ENCODE results near the gene PTPRT.

PTPRT gene

DNA sequence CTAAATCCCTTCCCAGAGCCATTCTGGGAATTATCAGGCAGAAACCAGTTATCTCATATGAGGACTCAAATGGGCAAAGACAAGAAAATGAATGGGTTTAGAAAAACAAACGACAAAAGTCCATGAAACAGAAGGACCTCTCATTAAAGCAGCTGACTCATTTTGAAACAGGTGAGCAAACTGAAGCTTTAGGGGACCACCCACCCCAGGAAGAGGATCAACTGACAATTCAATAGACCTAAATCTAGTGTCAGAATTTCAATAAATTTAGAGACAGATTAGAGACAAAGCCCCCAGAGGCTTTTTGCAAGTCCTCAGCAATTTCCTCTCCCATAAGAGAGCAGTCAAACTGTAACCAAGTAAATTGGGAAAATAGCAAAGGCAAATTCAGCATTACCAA, 333.8 kb downstream of the PTPRT start:
- DNase-seq (ENCODE audit: low spot score): no peak

DNA sequence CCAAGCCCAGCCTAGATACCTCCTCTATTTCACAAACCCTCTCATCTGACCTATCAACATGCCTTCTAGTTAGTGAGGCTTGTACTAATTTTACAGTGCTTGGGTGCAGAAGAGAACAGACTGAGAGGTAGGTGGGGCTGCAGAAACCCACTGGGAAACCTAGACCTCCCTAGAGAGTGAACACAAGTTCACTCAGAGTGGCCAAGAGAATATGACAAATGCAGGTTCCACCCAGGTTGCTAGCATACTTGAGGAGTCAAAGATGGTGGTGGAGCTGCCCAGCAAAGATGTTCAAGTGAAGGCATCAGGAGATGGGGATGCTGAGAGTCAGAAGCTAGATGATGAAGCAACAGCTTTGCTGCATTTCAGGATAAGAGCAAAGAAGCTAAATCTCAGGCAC, 337.0 kb downstream of the PTPRT start:
- in situ Hi-C loops (cut with MboI; ENCODE audit: low pct_unique_long_range_greater_than_20kb, low sequenced_read_pairs, unreplicated experiment): no loop called here
- DNase-seq (ENCODE audit: low spot score): no peak
- TF ChIP-seq, protein P1, sequence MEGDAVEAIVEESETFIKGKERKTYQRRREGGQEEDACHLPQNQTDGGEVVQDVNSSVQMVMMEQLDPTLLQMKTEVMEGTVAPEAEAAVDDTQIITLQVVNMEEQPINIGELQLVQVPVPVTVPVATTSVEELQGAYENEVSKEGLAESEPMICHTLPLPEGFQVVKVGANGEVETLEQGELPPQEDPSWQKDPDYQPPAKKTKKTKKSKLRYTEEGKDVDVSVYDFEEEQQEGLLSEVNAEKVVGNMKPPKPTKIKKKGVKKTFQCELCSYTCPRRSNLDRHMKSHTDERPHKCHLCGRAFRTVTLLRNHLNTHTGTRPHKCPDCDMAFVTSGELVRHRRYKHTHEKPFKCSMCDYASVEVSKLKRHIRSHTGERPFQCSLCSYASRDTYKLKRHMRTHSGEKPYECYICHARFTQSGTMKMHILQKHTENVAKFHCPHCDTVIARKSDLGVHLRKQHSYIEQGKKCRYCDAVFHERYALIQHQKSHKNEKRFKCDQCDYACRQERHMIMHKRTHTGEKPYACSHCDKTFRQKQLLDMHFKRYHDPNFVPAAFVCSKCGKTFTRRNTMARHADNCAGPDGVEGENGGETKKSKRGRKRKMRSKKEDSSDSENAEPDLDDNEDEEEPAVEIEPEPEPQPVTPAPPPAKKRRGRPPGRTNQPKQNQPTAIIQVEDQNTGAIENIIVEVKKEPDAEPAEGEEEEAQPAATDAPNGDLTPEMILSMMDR (IDR thresholded peaks at IDR 0.05; ENCODE audit: extremely low read depth, insufficient read depth, missing control alignments): no peak

More for the DNA sequence above, 333.8 kb downstream of the PTPRT start:
- TF ChIP-seq, protein P1 (IDR thresholded peaks at IDR 0.05; ENCODE audit: extremely low read depth, insufficient read depth, missing control alignments): no peak
- in situ Hi-C loops (cut with MboI; ENCODE audit: low pct_unique_long_range_greater_than_20kb, low sequenced_read_pairs, unreplicated experiment): no loop called here

DNA sequence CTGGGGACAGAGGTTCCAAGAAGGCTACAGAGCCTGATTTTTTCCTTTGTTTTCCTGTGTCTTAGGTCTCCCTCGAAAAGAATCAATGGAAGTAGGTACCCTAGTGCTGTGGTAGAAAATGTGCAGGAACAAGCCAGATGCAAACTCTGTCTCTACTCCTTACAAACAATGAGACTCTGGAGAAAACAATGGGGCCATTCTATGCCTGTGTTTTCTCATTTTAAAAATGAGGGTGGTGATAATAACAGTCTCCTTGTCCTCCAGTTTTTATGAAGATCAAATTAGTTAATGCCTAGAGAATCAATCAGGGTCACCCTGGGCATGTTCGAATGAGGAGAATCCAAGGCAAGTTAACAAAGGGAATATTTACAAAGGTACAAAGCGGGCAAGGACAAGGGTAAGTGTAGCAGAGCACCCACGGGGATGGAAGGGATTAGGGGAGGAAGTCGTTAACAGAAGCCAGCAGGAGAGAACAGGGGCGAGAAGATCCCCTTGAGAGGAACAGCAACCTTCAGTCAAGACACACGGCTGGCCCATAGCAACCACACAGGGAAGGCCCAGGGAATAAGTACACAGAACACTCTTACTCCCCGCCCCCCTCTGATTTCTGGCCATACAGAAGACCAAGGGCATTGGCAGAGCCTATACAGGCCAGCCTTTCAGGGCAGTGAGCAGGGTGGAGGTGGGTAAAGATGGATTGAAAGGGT, 342.8 kb downstream of the PTPRT start:
- in situ Hi-C loops (cut with MboI; ENCODE audit: low pct_unique_long_range_greater_than_20kb, low sequenced_read_pairs, unreplicated experiment): no loop called here
- DNase-seq (ENCODE audit: low spot score): no peak
- TF ChIP-seq, protein P1 (IDR thresholded peaks at IDR 0.05; ENCODE audit: extremely low read depth, insufficient read depth, missing control alignments): no peak

DNA sequence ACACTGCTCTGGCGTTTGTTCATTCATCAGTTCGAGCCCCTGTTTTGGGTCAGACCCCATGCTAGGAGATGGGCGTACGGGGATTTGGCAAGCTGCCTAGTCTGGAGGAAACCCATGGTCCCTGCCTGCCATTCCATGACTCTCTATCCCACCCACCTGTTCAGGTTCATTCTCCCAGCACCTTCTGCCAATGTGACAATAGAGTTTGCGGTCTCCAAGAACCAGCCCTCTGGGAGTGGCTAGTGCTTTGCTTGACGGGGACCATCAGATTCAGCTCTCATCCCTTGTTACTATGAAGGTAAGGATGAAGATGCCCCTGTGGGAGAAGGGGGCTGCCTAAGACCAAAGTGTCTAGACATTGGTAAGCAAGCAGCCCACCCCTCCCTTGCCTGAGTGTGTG, 345.0 kb downstream of the PTPRT start:
- in situ Hi-C loops (cut with MboI; ENCODE audit: low pct_unique_long_range_greater_than_20kb, low sequenced_read_pairs, unreplicated experiment): no loop called here
- no peak for DNase-seq (ENCODE audit: low spot score)
- TF ChIP-seq, protein P1 (IDR thresholded peaks at IDR 0.05; ENCODE audit: extremely low read depth, insufficient read depth, missing control alignments): no peak

DNA sequence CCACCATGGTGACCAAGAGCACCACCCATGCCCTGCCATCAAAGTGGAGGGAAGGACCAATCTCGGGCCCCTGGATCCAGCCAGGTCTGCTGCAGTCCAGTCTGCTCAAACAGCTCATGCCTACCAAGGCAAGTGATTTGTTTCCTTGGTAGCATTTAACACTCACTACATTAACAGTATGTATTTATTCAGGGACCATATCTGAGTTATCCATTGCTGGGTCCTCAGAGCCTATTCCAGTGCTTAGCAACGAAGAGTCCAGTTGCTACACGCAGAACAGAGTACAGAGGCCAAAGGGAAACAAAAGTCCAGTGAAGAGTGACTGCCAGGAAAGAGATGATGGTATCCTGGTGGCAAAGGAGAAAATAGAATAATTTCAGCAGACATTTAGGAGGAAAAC, 352.2 kb downstream of the PTPRT start:
- TF ChIP-seq, protein P1 (IDR thresholded peaks at IDR 0.05; ENCODE audit: extremely low read depth, insufficient read depth, missing control alignments): no peak
- in situ Hi-C loops (cut with MboI; ENCODE audit: low pct_unique_long_range_greater_than_20kb, low sequenced_read_pairs, unreplicated experiment): no loop called here
- no peak for DNase-seq (ENCODE audit: low spot score)

DNA sequence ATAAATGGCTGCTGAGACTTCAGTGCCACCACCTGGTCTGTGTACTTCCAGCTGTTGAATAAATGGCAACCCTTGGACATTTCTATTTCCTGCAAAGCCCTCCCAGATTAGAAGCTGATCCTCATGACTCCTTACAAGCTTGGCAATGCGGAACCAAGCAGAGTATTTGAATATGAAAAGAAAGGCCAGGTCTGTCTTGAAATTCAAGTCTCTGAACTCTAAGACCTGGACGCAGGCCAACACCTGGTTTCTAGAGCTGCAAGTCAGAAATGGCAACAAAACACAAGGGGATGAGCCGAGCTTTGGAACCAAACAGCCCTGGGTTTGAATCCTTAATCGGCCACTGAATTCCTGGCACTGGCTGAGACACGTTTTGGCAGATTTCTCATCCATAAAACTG, 353.4 kb downstream of the PTPRT start:
- TF ChIP-seq, protein P1 (IDR thresholded peaks at IDR 0.05; ENCODE audit: extremely low read depth, insufficient read depth, missing control alignments): no peak
- no peak for DNase-seq (ENCODE audit: low spot score)
- in situ Hi-C loops (cut with MboI; ENCODE audit: low pct_unique_long_range_greater_than_20kb, low sequenced_read_pairs, unreplicated experiment): no loop called here

All from GM13977 (cell line).